Forelimb muscle (tissue), 1 donor: ENCODE results near the gene STIM1. TPM values are rescaled to one million over a fixed set of nuclear protein-coding genes. Genes with fewer than 3 reads are reported as not detected.
"Not testable (repeated sequence)": the region's sequence is repeated elsewhere in the genome, so short reads cannot be mapped to it uniquely, and the experiment has no call there.

Experiments
- DNase-seq: peaks from one replicate; pipeline ENCODE4 v3.0.0-alpha.2; 2013; ENCODE audit warnings: low read depth
- polyA plus RNA-seq: library from polyadenylated mRNA; unstranded; fragments of 120-200 nt; gene quantifications from one replicate; pipeline ENCODE4 v1.2.1, GENCODE V29; 2013; ENCODE audit not compliant: insufficient read length

STIM1 gene
- polyA plus RNA-seq, 1 donor = 116 TPM

- DNase-seq = no peak
Measured at GRCh38 chr11:3885855-3886254, 30.4 kb downstream of the STIM1 start.

GRCh38 chr11:3886985-3887384, 31.5 kb downstream of the STIM1 start:
- DNase-seq = no peak

GRCh38 chr11:3888876-3889275, 33.4 kb downstream of the STIM1 start:
- DNase-seq = no peak

DNA sequence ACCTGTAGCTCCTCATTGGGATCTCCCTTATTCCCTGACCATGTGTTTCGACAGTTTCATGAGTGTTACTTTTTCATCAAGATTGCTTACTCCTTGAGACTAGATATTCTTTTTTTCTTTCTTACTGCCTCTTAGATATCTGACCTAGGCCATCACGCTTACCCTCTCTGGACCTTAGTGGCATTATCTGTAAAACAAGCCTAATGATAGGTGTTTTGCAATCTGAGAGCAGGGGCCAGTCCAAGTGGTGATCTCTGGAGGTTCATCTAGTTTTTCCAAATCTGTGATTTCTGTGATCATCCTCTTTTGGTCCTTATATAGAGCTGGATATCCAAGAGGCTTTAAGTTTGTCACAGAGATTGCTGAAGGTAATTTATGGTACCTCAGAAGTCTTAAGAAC, 34.5 kb downstream of the STIM1 start:
- DNase-seq = no peak

DNA sequence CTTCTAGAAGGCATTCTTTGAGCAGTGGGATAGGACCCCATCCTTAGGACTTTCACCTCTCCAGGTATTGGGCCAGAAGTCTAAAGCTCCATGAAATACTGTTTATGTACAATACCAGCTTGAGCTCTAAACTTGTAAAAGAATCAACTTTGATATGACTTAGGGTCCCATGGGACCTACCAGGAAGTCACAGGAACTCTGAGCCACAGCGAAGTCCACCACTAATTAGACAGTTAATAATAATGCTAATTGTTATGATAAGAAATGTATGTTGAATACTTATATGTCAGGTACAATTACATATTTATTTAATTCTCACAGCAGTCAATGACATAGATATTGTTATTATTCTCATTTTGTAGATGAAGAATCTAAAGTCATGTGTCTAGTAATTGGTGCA, 35.3 kb downstream of the STIM1 start:
- DNase-seq = no peak

GRCh38 chr11:3891751-3892150, 36.3 kb downstream of the STIM1 start:
- no peak for DNase-seq

- DNase-seq = no peak
Measured at GRCh38 chr11:3892156-3892555, 36.7 kb downstream of the STIM1 start.

DNA sequence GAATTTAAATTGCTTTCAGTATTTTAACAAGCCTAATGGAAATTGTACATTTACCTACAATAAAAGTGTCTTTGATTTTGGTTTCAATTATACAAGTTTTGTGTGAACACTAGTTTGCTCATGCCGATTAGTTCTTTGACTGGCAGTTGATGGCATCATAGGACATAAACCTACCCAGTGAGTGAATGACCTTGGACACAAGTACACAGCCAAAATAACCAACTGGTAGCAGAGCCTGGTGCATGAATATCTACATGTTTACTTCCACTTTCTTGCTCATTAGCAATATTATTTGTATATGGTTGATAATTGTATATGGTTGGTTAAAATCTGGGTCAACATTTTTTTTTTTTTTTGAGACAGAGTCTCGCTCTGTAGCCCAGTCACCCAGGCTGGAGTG, 37.8 kb downstream of the STIM1 start:
- DNase-seq = no peak

DNA sequence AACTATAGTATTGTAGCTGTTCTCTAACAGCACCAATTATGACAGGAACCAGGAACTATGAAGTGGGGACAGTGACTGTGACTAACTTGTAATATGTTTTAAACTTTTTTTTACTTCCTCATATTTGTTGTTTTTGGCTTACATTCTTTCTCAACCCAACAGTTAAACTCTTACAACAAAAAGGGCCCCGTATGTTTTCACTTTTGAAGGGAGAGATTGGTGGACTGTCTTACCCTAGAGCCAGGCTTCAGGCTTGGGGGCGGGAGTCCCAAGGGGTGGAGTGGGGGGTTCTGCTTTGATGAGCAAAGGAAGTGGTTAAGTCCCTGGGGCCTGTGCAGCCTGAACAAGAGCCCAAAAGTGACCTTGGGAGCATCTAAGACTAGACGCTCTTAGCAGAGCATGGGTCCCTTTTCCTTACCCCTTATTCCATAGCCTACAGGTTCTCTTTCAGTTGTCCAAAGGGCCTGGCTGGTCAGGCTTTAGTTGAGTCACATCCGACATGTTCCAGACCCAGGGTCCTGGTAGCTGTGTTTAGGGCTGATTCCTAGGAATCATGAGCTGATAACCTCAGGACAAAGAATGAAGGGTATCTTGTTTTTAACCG, 38.8 kb downstream of the STIM1 start:
- no peak for DNase-seq

DNA sequence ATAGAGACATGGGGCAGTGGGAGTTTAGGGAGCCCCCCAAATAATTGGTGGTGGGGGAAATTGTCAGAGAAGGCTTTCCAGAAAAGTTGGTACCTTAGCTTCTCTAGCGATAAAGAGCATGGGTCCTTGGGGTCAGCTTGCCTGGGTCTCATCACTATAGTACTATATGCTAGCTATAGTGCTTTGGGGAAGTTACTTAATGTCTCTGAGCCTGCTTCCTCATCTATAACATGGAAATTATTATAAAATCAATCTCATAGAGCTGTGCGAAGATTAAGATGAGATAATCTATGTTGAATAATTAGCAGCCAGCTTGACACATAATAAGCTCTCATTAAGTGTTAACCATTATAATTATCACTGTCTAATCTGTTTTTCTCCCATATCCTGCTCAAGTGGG, 41.2 kb downstream of the STIM1 start:
- DNase-seq = no peak

GRCh38 chr11:3900230-3900629, 44.8 kb downstream of the STIM1 start:
- DNase-seq = not testable (repeated sequence)

- DNase-seq = no peak
Measured at GRCh38 chr11:3901249-3902025, 46.0 kb downstream of the STIM1 start.

DNA sequence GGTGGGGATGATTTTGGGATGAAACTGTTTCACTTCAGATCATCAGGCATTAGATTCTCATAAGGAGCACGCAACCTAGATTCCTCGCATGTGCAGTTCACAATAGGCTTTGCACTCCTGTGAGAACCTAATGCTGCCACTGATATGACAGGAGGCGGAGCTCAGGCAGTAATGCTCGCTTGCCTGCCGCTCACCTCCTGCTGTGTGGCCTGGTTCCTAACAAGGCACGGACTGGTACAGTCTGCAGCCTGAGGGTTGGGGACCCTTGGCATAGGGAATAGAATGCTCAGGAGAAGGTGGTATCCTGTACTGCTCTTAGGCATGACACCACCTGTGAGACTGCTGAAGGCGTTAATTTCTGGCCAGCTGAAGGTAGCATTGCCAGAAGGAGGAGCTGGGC, 47.0 kb downstream of the STIM1 start:
- no peak for DNase-seq

- DNase-seq = no peak
Measured at GRCh38 chr11:3903207-3903896, 47.9 kb downstream of the STIM1 start.

GRCh38 chr11:3904228-3904627, 48.8 kb downstream of the STIM1 start:
- no peak for DNase-seq

GRCh38 chr11:3905080-3905953, 49.9 kb downstream of the STIM1 start:
- DNase-seq = no peak

DNA sequence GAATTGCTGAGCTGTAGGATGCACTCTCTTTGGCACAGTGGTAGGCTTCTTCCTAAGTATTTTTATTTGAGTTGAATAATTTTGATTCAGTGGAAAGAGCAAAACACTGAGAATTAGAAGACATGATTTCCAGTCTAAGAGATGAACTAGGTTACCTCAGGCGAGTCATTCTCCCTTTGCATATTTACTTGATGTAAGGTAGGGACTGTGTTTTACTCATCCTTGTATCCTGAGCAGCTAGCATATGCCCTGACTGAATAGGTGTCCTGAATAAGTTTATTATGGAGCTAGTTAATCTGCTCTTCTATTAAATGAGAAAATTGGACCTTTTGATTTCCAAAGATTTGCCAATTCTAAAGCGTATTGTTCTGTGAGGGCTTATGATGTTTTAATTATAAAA, 50.7 kb downstream of the STIM1 start:
- DNase-seq = no peak

- no peak for DNase-seq
Measured at GRCh38 chr11:3907590-3907989, 52.1 kb downstream of the STIM1 start.

DNA sequence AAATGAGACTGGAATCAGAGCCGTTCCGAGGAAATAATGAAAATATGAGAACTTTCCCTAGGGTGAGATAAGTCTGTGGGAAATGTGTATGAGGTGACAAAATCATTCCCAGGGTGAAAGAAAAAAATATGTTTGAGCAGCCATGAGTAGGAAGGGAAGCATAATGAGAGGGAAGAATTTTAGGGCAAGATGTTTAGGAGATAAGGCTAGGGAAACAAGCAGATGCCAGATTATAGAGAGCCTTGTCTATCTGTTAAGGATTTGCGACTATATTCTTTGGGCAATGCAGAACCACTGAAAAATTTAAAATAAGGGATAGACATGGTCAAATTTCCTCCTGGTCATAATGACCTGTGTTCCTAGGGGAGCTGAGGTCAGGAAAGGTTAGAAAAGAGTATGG, 54.4 kb downstream of the STIM1 start:
- no peak for DNase-seq

DNA sequence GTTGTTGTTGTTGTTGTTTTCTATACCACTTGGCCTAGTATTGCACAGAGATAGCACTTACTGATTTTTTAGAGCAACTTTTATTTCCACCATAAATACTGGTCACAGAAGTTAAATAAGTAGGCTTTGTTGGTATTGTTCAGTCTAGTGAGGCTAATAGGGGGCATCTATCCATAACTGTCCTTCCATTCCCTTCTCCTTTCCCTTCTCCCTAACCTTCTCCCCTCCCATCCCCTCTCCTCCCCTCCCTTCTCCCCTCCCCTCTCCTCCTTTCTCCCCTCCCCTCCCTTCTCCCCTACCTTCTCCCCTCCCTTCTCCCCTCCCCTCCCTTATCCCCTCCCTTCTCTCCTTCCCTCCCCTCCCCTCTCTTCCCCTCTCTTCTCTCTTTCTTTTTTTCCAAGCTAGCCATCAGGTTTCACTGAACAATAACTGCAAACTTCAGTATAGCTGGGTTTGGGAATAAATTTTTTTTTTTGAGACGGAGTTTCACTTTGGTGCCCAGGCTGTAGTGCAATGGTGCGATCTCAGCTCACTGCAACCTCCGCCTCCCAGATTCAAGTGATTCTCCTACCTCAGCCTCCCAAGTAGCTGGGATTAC, 56.5 kb downstream of the STIM1 start:
- no peak for DNase-seq

- DNase-seq = no peak
Measured at GRCh38 chr11:3913921-3914320, 58.5 kb downstream of the STIM1 start.

DNA sequence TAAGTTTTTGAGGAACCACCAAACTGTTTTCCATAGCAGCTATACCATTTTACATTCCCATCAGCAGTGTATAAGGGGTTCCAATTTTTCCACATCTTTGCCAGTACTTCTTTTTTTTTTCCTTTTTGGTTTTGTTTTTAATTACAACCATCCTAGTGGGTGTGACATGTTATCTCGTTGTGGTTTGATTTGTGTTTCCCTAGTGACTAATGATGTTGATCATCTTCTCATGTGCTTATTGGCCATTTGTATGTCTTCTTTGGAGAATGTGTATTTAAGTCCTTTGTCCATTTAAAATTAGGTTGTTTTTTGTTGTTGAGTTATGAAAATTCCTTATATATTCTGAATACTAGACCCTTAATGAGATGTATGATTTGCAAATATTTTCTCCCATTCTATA, 59.3 kb downstream of the STIM1 start:
- DNase-seq = no peak
